GM19035 (cell line): ENCODE data around the gene UBAC1.
"Not testable (repeated sequence)": the region's sequence is repeated elsewhere in the genome, so short reads cannot be mapped to it uniquely, and the experiment has no call there.

Experiments
- ATAC-seq: cut with Tn5 transposase; IDR thresholded peaks from one replicate; pipeline ENCODE4 v1.9.1; 2021; ENCODE audit not compliant: unreplicated experiment

Gene UBAC1

DNA sequence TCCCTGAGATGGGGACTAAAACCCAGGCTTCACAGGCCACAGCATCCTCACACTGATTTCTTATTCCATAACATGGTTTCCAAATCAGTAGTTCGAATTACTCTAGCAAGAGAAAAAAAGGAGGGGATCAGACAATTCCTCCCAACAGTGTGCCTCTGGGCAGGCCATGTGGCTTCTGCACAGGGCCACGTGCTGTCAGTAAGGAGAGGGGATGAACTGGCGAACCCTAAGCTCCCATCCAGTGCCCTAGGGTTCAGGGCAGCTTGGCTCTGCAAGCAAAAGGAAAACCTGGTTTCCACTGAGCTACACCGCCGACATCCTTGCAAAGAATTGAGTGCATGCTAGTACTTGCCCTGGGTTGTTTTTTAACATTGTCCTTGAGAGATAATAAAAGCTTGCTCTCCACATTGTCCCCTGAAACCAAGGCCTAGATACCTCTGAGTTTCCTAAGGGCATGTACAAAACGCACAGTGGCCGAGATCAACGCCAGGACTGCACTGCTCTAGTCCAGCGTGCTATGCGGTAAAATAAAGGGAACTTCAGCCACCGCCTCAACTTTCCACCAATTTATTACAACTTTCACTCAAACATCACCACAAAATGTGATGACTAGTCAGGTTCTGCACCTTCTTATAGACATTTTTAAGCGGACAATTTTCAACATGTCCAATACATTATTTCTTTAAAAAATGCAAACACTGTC, 58.4 kb downstream of the UBAC1 start:
- no peak for ATAC-seq

DNA sequence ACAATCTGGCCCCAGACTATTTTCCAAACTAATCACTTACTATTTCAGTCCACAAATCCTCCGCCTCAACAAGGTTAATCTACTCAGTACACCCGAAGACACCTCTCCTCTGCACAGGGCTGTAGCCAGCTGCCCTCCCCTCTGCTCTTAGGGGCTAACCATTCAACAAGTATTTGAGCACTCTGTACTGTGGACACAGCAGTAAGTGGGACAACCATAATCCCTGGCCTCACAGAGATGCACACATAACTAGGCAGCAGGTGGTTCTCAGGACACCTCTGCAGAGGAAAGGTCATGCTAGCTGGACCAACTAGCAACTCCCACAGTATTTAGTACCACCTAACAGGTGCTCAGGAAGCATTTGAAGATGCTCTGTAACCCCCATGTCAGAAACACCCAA, 59.3 kb downstream of the UBAC1 start:
- ATAC-seq: no peak

DNA sequence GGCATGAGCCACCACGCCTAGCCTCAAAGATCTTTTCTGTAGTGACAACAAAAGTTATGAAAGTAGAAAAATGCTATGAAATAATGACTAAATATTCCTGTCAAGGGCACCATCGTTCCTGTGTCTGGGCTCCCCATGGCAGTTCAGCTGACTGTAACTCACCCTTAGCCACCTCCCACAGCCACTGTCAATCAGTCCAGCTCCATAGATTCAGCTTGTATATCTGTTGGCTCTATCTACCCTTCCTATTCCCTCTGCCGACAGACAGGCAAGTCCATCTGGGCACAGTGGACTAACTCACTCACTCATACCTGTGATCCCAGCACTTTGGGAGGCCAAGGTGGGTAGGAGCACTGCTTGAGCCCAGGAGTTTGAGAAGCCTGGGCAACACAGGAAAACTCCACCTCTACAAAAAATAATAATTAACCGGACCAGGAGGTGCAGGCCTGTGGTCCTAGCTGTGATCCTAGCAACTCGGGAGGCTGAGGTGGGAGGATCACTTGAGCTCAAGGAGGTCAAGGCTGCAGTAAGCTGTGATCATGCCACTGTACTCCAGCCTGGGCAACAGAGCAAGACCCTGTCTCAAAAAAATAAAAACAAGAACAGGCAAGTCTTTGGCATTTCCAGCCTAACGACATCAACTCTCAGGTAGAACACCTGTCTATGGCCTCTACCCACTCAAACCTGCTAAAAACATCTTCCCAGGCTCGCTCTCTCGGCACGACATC, 60.0 kb downstream of the UBAC1 start:
- ATAC-seq: no peak

DNA sequence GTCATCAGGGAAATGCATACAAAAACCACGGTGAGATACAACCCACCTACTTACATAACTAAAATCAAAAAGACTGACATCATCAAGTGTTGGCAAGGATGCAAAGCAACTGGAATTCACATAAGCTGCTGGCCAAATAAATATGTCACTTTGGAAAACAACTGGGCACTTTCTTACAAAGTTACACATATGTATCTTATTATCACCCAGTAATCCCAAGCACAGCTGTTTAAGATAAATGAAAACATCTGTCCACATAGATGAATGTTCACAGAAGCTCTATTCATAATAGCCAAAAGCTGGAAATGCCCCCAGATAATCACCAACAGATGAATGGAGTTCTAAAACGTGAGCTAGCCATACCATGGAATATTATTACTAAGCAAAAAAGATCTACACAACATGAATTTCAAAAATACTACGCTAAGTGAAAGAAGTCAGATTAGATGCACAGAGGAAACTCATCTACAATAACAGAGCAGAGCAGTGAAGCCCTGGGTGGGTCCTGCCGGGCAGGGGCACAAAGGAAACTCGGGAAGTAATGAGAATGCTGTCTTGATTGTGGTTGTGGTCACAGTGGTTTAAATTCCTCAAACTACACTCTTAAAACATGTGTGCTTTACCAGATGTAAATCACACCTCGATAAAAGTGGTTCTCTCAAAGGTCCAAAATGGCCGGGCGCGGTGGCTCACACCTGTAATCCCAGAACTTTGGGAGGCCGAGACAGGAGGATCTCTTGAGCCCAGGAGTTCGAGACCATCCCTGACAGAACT, 62.4 kb downstream of the UBAC1 start:
- no peak for ATAC-seq

DNA sequence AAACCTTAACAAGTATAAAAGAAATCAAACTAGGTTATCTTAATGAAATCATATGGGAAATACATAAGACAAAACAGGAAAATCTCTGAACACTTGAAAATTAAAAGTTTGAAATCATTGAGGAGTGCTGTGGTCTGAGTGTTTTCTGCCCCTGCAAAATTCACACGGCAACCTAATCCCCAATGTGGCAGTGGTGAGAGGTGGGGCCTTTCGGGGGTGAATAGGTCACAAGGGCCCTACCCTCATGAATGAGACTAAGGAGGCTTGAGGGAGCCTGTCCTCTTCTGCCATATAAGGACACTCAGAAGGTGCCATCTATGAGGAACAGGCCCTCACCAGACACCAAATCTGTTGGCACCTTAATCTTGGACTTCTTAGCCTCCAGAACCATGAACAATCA, 64.5 kb downstream of the UBAC1 start:
- ATAC-seq: no peak

DNA sequence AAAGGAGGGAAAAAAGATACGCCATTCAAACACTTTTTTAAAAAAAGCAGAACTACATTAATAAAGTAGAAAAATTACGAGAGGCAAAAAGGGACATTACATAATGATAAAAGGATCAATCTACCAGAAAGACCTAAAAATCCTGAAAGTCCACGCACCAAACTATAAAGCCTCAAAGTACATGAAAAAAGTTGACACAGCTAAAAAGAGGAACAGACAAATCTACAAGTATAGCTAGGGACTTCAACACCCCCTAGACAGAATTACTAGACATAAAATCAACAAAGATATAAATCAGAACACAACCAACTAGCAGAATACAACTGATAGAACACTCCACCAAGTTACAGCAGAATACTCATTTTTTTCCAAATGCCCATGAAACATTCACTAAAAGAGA, 65.0 kb downstream of the UBAC1 start:
- no peak for ATAC-seq

DNA sequence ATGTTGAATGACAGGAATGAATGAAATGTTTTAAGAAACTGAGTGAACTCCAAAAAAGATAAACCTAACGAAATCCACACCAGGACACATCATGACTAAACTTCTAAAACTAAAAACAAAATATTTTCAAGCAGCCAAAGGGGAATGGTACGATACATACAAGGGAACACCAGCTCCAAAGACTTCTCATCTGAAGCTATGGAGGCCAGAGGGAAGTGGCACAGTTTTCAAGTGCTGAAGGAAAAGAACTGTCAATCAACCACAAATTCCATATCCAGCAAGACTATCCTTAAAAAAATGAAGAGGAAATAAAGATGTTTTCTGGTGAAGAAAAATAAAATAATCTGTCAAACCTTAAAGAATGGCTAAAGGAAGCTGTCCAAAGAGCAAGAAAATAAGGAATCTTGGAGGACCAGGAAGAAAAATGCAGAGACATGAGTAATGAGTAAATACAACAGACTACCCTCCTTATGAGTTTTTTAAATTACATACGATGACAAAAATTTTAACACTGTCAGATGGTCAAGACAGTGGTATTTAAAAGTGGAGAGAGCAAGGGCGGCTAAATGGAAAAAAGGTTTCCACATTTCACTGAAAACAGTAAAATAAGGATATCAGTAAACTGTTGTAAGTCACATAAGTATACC, 65.8 kb downstream of the UBAC1 start:
- ATAC-seq: no peak

DNA sequence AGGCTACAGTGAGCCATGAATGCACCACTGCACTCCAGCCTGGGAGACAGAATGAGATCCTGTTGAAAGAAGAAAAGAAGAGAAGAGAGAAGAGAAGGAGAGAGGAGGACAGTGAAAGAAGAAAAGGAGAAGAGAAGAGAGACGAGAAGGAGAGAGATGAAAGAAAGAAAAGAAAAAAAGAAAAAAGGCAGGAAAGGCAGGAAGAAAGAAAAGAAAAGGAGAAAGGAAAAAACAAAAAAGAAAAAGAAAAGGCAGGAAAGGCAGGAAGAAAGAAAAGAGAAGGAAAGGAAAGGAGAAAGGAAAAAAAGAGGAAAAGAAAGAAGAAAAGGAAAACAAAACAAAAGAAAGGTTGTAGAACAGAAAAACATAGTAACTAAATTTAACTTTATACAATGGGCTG, 68.1 kb downstream of the UBAC1 start:
- ATAC-seq: no peak

DNA sequence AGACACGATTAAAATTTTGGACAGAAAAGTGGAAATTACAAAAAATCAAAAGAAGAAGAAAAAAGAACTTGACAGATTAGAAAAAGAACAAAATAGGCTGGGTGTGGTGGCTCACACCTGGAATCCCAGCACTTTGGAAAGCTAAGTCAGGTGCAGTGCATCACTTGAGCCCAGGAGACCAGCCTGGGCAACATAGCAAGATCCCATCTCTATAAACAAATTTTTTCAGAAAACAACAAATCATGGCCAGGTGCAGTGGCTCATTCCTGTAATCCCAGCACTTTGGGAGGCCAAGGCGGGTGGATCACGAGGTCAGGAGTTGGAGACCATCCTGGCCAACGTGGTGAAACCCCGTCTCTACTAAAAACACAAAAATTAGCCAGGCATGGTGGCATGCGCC, 68.8 kb downstream of the UBAC1 start:
- ATAC-seq: not testable (repeated sequence)

DNA sequence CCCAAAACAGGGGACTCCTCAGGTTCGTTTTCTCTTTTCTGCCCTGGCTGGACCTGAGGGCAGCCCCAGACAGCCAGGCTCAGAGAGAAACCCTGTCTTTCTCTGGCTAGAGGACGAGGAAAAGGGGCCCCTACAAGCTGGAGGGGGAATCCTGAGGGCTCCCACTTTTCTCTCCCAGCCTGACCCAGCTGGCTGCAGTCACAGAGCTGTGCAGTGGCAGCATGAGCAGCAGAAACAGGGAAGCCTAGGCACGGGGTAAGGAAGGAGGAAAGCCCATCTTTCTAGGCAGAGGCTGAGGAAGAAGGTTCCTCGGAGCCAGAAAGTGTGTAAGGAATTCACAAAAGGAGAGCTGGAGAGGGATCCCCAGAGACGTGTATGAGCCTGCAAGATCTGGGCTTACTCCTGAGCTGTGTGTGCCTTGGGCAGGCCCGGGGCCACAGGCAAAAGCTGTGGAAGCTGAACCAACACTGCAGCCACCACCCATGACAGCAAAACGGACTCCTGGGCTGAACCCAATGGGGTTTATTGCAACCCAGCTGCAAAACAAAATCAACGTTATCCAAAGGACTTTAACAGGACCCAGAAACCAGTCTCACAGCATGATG, 70.0 kb downstream of the UBAC1 start:
- ATAC-seq: no peak

DNA sequence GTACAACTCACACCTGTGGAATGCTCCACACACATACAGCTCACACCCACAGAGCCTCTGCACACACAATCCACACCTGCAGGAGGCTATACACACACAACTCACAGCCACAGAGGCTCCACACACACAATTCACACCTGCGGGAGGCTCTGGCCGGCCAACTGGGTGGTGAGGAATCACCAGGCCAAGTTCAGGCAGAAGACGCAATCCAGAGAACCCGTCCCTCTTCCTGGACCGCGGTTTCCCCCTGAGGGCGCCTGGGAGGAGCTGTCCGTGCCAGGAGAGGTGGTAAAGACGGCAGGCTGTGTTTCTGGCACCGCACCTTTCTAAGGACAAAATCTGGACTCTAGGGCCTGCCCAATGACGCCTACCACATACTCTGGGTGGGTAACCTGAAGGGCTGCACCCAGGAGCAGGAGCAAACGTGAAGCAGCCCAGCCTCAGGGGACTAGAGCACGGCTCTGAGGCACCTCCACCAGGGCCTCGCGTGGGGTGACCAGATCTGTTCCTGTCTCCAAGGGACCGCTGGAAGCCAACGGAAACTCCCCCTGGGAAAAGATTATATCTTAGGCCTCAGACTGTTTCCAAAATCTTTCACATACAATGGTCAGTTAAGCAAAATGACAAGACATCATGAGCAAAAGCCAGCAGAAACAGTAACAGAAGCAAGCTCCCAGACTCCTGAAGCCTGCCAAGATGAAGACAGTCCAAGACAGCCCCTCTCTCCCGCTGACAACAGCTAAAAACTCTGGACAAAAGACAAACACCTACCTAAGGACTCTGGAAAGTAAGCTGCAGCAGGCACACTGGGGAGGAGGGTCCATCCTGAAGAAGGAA, 70.8 kb downstream of the UBAC1 start:
- ATAC-seq: no peak

DNA sequence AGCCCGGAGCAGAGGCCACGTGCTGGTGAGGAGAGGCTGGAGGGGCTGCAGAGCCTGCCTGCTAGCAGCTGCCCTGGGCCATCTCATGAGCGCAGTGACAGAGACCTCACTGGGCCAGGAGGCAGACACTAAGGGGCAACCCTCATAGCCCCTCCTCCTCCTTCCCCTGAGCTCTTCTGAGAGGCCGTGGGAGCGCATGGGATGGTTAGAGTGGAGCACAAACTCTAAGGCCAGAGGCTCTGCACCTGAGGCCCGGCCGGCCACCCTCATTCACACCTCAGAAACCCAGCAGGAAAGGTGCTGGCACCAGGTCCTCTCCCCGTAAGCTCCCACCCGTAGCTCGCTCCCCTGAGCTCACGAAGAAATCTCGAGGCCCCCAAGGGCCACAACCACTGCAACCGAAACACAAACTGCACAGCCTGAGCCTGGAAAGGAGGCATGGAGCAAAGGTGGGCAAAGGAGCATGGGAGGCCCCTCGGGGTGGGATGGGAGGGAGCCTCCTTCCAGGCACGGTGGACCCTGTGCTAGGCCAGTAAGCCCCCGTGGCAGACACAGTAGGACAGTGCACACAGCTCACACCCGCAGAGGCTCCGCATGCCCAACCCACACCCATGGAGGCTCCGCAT, 71.5 kb downstream of the UBAC1 start:
- no peak for ATAC-seq

DNA sequence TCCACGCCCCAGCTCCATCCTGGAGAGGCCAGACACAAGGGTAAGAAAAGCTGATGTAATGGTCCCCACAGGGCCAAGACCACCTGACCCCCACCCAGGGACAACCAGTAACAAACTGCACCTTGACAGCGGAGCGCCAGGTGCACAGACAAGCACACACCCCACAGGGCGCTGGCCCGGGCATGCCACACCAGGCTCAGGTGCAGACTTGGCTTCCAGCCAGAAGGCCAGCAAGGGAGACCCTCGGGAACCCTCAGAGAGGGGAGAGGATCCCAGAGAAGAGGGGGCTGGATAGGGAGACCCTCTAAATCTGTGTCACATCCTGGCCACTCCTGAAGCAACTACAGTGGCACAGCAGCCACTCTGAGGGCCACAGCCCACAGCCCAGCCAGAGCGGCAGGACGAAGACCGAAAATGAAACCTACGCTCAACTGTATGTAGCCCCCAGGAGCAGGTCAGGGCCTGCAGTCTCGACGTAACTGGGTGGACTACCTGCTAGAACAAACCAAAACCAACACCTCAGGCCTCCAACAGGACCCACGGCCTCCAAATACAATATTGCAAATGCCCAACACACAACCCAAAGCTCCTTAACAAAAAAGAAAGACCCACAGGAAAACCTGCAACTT, 72.3 kb downstream of the UBAC1 start:
- ATAC-seq: no peak

DNA sequence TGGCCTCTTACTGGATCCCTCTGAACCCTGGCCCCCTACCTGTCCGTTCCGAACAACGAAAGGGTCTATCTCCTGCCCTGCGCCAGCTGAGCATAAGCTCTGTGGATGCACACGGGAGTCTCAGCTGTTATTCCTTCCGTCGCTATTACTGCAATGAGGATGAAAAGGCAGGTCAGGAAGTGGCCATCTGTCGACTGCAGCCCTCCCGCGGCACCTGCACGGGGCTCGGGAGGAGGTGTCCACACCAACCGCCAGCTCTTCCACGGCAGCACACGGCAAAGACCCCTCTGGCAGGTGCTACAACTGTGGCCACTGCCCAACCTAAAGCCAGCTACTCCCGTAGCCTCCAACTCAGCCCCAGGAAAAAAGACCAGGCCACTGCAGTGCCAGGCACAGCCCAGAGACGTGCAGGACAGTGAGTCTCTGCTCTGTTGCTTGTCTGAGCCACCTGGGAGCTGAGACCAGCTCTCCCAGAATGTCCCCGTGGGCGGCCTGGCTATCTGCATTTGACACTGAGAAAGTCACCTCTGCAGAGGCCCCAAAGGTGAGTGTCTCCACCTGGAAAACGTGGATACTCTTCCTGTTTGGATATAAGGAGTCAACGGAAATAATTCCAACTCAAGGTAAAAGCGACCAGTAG, 72.9 kb downstream of the UBAC1 start:
- no peak for ATAC-seq

DNA sequence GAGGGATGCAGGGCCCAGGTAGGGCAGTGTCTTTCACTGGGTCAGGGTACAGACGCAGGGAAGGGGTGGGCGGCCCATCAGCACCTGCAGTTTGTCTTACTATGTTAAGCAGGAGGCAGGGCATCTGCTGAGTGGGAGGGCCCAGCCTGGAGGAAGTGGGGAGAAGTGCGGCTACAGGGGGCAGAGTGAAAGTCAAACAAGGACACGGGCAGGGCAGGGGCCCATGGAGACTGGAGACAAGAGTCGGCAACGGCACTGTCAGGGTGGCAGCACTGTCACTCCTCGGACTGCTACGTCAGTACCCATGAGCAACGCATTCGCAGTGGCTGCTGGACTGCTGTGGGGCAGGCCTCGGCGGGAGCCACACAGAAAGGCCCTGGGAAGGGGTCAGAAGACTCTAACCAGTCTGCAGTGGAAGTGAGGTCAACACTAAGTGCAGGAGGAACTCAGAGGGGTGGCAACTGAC, 73.6 kb downstream of the UBAC1 start:
- ATAC-seq: no peak

DNA sequence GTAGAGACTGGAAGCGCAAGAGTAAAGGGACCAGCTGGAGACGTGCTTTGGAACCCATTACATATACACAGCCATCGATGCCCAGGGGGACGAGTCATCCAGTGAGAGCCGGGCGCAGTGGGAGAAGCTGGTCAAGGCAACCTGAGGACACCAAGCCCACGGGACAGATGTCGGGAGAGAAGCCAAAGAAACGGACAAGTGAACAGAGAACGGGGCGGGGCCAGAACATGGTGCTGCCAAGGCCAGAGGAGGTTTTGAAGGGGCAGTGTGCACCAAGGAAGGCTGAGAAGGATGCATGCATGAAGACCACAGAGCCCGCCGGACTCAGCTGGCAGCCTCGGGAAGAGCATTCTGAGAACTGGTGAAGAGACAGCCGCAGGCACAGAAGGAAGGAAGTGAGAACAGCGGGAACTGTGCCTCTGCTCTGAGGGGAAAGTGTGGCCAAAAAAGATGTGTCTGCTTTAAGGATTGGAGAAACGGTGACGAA, 74.1 kb downstream of the UBAC1 start:
- ATAC-seq: no peak

DNA sequence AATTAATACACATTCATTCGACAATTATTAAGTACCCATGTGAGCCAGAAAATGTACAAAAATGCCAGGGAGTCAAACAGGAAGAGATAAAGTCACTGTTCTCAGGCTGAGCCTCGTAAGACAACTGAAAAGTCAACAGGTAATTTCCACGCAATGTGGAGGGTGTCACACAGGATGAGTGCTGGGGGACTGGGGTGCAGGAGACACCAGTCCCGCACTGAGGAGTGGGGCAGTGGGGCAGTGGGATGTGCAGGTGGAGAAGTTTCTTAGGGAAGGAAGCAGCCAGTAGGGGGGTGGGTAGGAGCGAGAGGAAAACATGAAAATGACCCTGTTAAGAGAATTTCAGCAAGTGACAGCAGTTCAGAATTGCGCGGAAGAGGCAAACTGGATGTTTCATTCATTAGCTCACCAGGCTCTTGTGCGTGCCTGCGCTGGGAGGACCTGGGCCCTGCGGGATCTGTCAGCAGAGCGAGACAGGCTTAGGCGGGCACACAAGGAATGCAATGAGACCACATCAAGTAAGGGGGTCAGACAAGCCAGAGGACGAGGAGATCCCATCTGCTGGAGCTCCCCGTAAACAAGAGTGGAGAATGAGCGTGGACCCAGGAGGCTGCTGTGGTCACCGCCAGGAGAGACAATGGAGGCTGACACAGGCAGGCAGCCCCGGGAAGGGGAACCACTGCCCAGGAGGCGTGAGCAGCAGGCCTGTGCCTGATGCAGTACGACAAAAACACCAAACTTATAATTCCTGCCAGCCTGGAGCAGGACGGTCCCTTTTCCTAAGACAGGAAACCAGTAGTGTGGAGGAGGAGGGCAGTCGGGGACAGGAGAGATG, 74.8 kb downstream of the UBAC1 start:
- no peak for ATAC-seq
